Peyer's patch (tissue), 4 donors: ENCODE data around the gene SH3PXD2B.

Experiments used
- CTCF ChIP-seq, 6 experiments: fragments of 450-650 bp in 4 of 6; fragments of 200-600 bp in 2 of 6; sonication (generic) in 1 of 6; IDR thresholded peaks; one replicate each; pipeline ENCODE4 v1.5.1; 2017 to 2019; ENCODE audit warnings: antibody characterized with exemption in 6 of 6, mild to moderate bottlenecking in 3 of 6, moderate library complexity in 1 of 6
- POLR2A ChIP-seq, 2 donors: fragments of 450-650 bp; IDR thresholded peaks; one replicate each; pipeline ENCODE4 v1.5.1; 2017; ENCODE audit warnings: antibody characterized with exemption in 2 of 2, mild to moderate bottlenecking in 2 of 2, moderate library complexity in 2 of 2

- TF ChIP-seq CTCF (IDR thresholded peaks at IDR 0.05) (no peak), POLR2A (IDR thresholded peaks at IDR 0.05) (no peak)
Measured at GRCh38 chr5:172473427-172473826, 19.1 kb upstream of the SH3PXD2B start.
